Heart left ventricle (tissue), 16 donors: ENCODE measurements around the gene CTTNBP2NL. TPM values are rescaled to one million over a fixed set of nuclear protein-coding genes. Genes with fewer than 3 reads are reported as not detected.

Source experiments
- ATAC-seq, 4 donors: fragments of 200-7000 bp; cut with Tn5 transposase; one replicate each; pipeline ENCODE4 v1.9.1; 2020 to 2022; ENCODE audit warnings: moderate library complexity in 4 of 4, mild to moderate bottlenecking in 3 of 4, moderate number of reproducible peaks in 1 of 4
- DNase-seq, 5 donors: peaks; one replicate each; pipeline ENCODE4 v3.0.0-alpha.2; 2020
- H3K27ac ChIP-seq, 12 donors: fragments of 200-600 bp; sonication (generic) in 4 of 12; one replicate each; pipeline versions ENCODE4 v1.5.0 to v1.8.0; 2016 to 2022; ENCODE audit warnings: mild to moderate bottlenecking in 2 of 12
- H3K27me3 ChIP-seq, 9 donors: fragments of 200-600 bp; sonication (generic) in 2 of 9; one replicate each; pipeline versions ENCODE4 v1.5.1 to v1.8.0; 2016 to 2022; ENCODE audit warnings: mild to moderate bottlenecking in 3 of 9
- H3K36me3 ChIP-seq, 9 donors: fragments of 200-600 bp; sonication (generic) in 2 of 9; one replicate each; pipeline versions ENCODE4 v1.5.0 to v1.8.0; 2018 to 2022; ENCODE audit warnings: mild to moderate bottlenecking in 2 of 9
- H3K4me1 ChIP-seq, 12 donors: fragments of 200-600 bp; sonication (generic) in 4 of 12; one replicate each; pipeline versions ENCODE4 v1.5.0 to v1.8.0; 2016 to 2022; ENCODE audit warnings: mild to moderate bottlenecking in 3 of 12
- H3K4me3 ChIP-seq, 12 donors: fragments of 200-600 bp; sonication (generic) in 4 of 12; one replicate each; pipeline versions ENCODE4 v1.5.0 to v1.8.0; 2017 to 2022; ENCODE audit warnings: mild to moderate bottlenecking in 9 of 12, moderate library complexity in 4 of 12
- H3K9me3 ChIP-seq, 12 donors: fragments of 200-600 bp; sonication (generic) in 4 of 12; one replicate each; pipeline versions ENCODE4 v1.5.0 to v1.8.0; 2016 to 2022; ENCODE audit warnings: mild to moderate bottlenecking in 1 of 12
- CTCF ChIP-seq, 12 donors: fragments of 200-600 bp; sonication (generic) in 4 of 12; IDR thresholded peaks; one replicate each; pipeline versions ENCODE4 v1.5.0 to v1.8.0; 2018 to 2022; ENCODE audit warnings: antibody characterized with exemption in 12 of 12, mild to moderate bottlenecking in 5 of 12
- POLR2A ChIP-seq, 2 donors: fragments of 450-650 bp; IDR thresholded peaks; one replicate each; pipeline ENCODE4 v1.6.1; 2017; ENCODE audit warnings: antibody characterized with exemption in 2 of 2, mild to moderate bottlenecking in 2 of 2, moderate library complexity in 2 of 2
- WGBS, 4 donors: extraction: QIAGEN DNeasy Blood & Tissue Kit in 2 of 4; methylation state at CpG; one replicate each; pipeline versions ENCODE4 v1.1.5 to v1.1.7; 2013 to 2018; 5-methylcytosine and 5-hydroxymethylcytosine counted together
- intact Hi-C, 10 donors: fragments of 100-400 bp; cut with DNase I; formaldehyde crosslinking; loops; one replicate each; pipeline versions ENCODE4 v1.11.1 to v1.14.2; 2022
- microRNA-seq, 4 donors: library from miRNA; unstranded; fragments of <30 nt; microRNA quantifications; one replicate each; pipeline versions ENCODE4 to v1.2.0, GENCODE V29; 2017 to 2020
- polyA plus RNA-seq, 2 donors: library from polyadenylated mRNA; stranded (reverse); fragments of 200-250 nt; gene quantifications; one replicate each; pipeline ENCODE4 v1.2.3, GENCODE V29; 2013
- total RNA-seq, 9 donors: library from RNA; depleted of rRNA in 2 of 9; stranded (reverse); fragments of >200 nt in 2 of 9; fragmentation: NEBNext Ultra II Directional in 3 of 9; extraction: Animal tissue kit (Norgen Biotek cat#: 25700) in 3 of 9; gene quantifications; one replicate each; pipeline versions ENCODE4 v1.1.0 to v1.2.4, GENCODE V29; 2016 to 2023
- donor health status: ischemic (EF 13 %, LVEDD 7.1; RV severe dilation, severe dysfunction).
- donor health status: healthy with polysubstance abuse.
- donor health status: DM: no; HTN: yes; CAD: no.
- donor health status: DM: no; HTN: no; CAD: no.
- donor health status: ischemic (EF 25% LVEDD 6.9; RV normal size, moderate dysfunction).
- donor health status: ischemic (EF 25% LVEDD 5.7; RV mildly dilated, moderate dysfunction).
- donor health status: healthy.
- donor health status: DM: yes; HTN: yes; CAD: no.
- donor health status: ischemic (EF 35%, LVEDD 5.7; RV mildly dilated, moderate dysfunction).
- donor health status: nonischemic (EF 11% LVEDD 7.7; RV severe dilation, severe dysfunction).
- donor health status: DM: yes; HTN: yes; CAD: no.
- donor health status: PGD.
- donor health status: ischemic (EF 29% LVEDD 5.4; RV normal size, mild dysfunction).
- donor health status: nonischemic (EF 23%, LVEDD 6.1; RV moderate dilation, normal function).

CTTNBP2NL gene
- total and polyA plus RNA-seq, 11 donors, result 4.6 to 22.8 (median 14.1) TPM

GRCh38 chr1:112510340-112510739, 114.3 kb downstream of the CTTNBP2NL start:
- WGBS, 4 donors, result 81 to 92% (median 86%) methylated on average over 7 of the region's 7 CpGs
- Histone ChIP-seq H3K27me3 (peaks cover 0 to 37% (median 11%) of the 10 kb centered on the region in 9 donors), H3K4me3 (peak overlapping the region in 1 of 12 donors; percentile 64), H3K27ac (no peak overlapping the region), H3K36me3 (no peaks in the 10 kb centered on the region), H3K4me1 (peaks cover 0 to 22% (median 14%) of the 10 kb centered on the region in 12 donors), H3K9me3 (no peaks in the 10 kb centered on the region)
- DNase-seq (no peak), ATAC-seq (no peak)
- TF ChIP-seq CTCF (IDR thresholded peaks at IDR 0.05) (no peak), POLR2A (IDR thresholded peaks at IDR 0.05) (no peak)
- intact Hi-C loops, result no loop called here

Small RNA genes lying within 50 kb of the gene (microRNA-seq; reads per million reads assigned to microRNA genes)
- gene MIR4256, result 0 reads per million in 4 donors

Other genes with a start within 250 kb of the CTTNBP2NL start
- 10 to 100 TPM in 1 of 9 donors, 1 to 10 TPM in 8; 1.6 to 16.2 (median 2.8) TPM for gene WNT2B, start 112.8 kb downstream of the CTTNBP2NL start, total RNA-seq
- gene WNT2B, start 112.8 kb downstream of the CTTNBP2NL start, polyA plus RNA-seq, result 1 to 10 TPM in 1 of 2 donors, under 1 TPM in 1; 0.71 to 1.6 TPM
- gene ST7L, start 222.9 kb downstream of the CTTNBP2NL start, total RNA-seq, result 10 to 100 TPM; 11.4 to 20.3 (median 13.8) TPM
- 1 to 10 TPM; 6.9 to 9.8 TPM for gene ST7L, start 222.9 kb downstream of the CTTNBP2NL start, polyA plus RNA-seq
- gene CAPZA1, start 223.6 kb downstream of the CTTNBP2NL start, total RNA-seq, result 10 to 100 TPM; 23.8 to 98.4 (median 32.6) TPM
- gene CAPZA1, start 223.6 kb downstream of the CTTNBP2NL start, polyA plus RNA-seq, result 10 to 100 TPM; 17.0 to 46.6 TPM